Muscle of arm (tissue), 12 donors: ENCODE data around the gene DOCK9. TPM values are rescaled to one million over a fixed set of nuclear protein-coding genes. Genes with fewer than 3 reads are reported as not detected.
A peak's percentile ranks its signal among the peaks of the same experiment; 100 is the strongest.

Source experiments
- DNase-seq: peaks from one replicate; pipeline ENCODE4 v3.0.0-alpha.2; 2013
- polyA plus RNA-seq, 12 donors: library from polyadenylated mRNA; unstranded; fragments of 120-200 nt; gene quantifications; one replicate each; pipeline ENCODE4 v1.2.1, GENCODE V29; 2013; ENCODE audit not compliant: insufficient read length in 12 of 12

The DOCK9 gene
- polyA plus RNA-seq, 12 donors: 82.7 to 152 (median 108) TPM; not detected in 1

- DNase-seq: no peak
Measured at GRCh38 chr13:98999639-98999952, 21.7 kb upstream of the DOCK9 start.

DNA sequence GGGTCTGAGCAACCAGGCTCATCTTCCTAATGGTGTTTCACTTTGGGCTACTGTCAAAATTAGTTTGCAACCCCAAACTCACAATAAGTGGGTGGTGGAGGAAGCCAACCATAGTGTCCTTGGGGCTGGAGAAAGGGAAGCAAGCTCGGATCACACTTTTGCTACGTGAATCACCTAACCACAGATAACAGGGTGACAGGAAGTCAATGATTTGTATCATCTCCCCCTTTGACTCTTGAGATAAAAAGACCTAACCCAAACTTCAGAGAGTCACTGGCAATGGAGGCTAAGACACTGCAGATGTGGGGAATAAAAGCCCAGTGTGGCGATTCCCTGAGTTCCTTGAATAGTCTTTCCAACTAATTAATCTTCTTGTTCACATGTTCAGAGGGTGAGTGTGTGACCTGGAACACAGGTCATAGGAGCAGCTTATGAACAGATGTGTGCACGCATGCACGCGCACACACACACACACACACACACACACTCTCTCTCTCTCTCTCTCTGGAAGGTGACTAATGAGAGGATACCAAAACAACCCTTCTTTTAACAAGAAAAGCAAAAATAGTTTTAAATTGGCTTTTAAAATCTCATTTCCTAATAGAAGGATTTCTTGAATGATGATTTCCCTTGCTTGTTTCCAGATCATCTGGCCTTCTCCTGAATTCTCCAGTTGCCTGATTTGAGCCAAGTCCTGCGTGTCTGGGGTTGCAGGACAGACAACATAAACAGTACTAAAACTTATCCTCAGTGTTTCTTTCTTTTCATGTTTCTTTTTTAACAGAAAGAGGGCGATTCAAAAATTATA lies 21.2 kb upstream of the DOCK9 start:
- DNase-seq: peak; percentile 57

GRCh38 chr13:98997738-98998641 lies 20.1 kb upstream of the DOCK9 start:
- no peak for DNase-seq

DNA sequence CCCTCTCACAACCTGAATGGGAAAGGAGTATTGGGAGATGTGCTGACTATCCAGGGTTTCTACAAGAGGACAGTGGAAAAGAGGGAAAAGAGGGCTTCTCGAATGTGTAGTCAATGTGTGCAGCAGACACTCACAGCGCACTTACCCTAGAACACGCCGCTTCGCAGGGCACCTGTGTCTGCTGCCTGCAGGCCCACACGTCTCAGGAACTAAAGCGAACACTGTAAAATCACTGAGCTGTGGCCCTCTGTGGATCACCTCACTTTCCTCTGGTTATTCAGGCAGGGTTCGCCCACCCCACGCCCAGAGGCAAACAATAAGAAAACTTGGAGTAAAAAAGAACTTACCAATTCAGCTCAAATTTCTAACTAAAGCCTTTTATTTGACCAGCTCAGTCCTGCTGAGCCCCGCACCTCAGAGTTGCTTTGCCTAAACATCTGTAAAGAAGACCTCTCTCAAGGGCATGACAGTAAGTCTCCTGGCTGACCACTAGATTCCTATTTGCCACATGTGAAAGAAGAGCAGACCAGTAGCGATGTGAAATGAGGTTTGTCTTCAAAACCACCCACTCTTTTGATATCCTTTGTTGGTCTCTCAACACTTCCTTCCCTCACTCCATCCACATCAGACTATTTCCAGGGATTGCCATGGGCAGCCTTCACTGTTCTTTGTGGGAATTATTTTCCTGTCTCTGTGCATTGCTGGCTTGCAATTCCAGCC lies 19.3 kb upstream of the DOCK9 start:
- no peak for DNase-seq

DNA sequence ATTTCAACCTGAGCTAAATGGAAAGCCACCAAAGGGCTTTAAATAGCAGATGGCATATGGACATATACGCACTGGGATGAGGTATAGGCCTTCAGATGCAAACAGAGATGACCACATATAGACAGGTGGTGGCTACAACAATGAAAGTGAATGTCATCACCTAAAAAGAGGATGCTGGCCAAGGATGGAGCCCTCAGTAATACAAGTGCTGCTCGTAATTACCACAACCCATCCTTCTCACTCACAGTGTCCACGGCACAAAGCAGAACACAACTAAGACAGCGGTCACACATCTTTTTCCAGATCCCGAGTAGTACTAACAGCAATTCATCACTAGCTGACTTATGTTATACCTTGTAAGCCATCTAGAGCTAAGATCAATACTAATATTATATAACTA lies 18.2 kb upstream of the DOCK9 start:
- no peak for DNase-seq

DNA sequence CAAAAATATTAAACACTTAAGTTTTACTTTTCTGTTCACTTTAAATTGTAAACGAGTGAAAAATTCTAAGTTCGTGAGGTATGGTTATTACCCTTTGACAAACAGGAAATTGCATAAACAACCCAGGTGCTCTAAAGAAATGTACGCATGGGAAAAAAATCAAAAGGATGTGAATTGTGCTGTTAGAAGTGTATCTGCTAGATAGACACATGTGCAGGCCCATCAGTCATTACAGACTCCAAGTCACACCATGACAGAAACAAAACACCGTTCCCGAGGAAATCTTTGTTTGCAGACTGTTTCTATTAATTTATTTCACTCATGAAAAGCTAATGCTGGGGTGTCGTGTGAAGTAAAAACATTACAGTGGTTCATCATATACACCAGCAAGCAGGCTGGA lies 17.0 kb upstream of the DOCK9 start:
- DNase-seq: no peak

DNA sequence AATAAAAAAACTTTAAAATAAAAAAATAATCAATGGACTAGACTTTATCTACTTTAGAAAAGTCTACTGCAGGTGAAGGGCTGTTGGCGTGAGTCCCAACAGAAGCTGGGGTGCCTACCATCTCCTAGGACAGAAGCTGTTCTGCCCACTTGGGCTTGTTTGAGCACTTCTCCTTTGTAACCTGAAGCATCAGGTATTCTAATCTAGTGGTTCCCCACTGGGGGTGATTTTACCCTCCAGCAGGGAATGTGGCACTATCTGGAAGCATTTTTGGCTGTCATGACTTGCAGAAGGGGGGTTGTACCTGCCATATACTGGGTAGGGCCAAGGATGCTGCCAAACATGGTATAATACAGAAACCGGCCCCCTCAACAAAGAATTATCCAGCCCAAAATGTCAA lies 16.2 kb upstream of the DOCK9 start:
- DNase-seq: no peak

- DNase-seq: no peak
Measured at GRCh38 chr13:98992355-98992754, 14.5 kb upstream of the DOCK9 start.

DNA sequence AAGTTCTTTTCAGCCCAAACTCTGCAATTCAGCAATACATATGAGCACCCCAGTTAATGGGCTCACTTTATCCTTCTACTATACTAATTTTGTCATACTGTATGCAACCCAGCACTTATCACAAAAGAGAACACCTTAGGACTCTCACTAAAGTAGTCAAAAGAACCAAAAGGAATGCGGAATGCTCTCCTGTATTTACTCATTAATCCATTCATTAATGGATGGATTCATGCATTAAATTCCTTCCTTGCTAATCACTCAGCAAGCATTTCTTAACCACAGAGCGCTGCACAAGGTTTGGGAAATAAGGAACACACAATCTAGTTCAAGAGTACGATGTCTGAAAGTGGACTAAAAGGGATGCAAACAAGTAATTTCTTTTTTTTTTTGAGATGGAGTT lies 12.8 kb upstream of the DOCK9 start:
- DNase-seq: no peak

DNA sequence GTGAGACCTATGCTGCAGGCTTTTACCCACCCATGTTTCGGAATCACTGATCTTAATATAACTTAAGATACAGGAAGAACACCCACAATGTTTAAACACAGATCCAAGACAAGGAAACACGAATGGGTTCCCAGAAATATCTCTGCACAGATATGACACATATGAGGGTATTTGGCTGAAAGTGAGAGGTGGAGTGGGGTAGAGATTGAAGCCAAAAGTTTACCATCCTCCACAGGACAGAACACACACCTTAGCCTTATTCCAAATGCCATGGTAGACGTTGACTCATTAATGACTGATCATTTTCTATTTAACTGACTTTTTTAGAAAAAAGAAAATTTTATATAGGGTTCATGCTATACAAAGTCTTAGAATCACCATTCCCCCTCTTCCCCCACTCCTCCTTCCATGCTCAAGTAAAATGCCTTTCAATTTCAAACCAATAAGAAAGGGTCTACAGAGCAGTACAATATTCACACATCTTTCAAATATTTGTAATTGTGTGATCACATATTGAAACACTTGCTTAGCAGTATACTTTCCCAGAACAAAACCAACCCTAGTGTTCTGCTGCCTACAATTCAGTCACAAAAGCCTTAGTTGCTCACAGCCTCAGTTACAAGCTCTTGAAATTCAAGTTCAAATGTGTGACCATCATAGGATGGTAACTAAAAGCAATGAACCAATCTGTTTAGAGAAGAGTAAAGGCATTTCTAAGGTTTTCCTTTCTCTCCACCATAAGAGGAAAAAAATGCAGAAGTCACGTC lies 11.8 kb upstream of the DOCK9 start:
- DNase-seq: no peak

DNA sequence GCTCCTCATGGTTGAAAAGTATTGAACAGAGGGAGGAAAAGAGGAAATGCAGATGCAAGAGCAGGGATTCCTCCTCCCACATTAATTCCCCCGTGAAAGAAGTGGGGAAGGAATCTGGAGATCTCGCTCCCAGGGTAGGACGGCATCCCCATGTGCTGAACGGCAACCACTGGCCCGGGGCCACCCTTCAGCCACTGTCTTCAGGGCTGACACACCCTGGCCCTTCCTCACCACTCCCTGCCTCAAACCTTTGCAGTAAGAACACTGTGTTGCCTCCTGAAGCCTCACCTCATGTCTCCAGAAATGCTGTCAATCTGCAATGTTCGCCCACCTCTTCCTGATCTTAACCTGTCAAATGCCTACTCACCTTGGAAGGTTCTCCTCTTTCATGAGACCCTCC lies 10.9 kb upstream of the DOCK9 start:
- no peak for DNase-seq

- no peak for DNase-seq
Measured at GRCh38 chr13:98988277-98988676, 10.4 kb upstream of the DOCK9 start.

GRCh38 chr13:98987275-98987674 lies 9.4 kb upstream of the DOCK9 start:
- no peak for DNase-seq

DNA sequence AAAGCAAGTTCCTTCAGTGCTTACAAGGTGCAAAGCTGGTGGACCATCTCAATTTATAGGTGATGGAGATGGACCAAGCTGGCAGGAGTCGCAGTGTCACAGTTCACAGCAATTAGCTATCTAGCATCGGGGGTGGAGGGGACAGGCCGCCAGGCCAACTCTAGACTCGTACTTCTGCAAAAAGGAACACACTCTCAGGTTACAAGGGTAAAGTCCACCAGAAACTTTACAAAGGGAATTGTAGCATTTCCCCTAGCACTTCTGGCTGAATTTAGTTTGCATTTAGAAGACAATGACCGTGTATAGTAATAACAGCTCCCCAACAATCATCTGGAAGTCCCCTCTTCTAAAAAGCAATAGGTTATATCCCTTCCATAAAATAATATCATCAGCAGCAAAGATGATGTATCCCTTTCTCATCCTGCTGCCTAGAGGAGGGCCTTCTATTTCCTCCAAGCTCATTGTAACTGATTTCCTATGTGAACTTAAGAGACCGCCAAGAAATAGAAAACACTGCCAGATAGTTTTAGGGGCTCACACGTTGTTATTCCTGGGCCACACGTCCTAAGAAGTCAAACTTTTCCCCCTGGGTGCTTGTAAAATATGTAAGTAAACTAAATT lies 8.5 kb upstream of the DOCK9 start:
- no peak for DNase-seq

- DNase-seq: no peak
Measured at GRCh38 chr13:98985591-98985990, 7.7 kb upstream of the DOCK9 start.

DNA sequence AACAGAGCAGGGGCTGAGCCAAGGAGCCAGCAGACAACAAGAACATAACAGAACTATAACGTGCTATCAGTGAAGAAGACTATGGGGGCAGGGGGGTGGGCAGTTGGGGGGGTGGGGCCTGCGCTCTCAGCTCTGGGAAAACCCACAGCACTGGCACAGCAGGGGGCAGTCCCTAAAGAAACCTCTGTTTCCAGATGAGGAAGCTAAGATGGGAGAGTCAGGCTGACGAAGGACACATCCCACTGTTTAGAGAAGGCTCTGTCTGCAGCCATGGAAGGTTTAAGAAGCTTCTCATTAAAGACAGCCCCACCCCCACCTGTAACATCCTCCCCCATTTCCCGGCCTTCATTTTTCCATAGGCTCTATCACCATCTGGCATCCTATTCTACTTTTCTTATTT lies 7.1 kb upstream of the DOCK9 start:
- DNase-seq: no peak

DNA sequence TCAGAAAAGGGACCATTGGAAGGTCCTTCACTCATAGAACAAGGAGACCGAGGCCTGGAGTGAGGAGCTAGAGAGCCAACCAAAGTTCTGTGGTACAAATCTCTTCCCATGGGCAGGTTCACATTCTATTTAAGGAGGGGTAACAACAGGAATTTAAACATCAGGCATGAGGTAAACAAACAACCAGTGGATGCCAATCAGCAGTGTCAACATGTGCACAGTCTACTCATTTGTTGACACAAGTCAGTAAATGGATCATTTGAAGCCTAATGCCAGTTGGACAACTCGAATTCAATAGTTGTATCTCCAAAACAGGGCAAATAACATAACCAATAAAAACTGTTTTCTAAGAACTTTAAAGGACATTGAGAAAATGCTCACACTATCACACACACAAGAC lies 6.3 kb upstream of the DOCK9 start:
- DNase-seq: no peak

GRCh38 chr13:98983182-98983581 lies 5.3 kb upstream of the DOCK9 start:
- DNase-seq: no peak

DNA sequence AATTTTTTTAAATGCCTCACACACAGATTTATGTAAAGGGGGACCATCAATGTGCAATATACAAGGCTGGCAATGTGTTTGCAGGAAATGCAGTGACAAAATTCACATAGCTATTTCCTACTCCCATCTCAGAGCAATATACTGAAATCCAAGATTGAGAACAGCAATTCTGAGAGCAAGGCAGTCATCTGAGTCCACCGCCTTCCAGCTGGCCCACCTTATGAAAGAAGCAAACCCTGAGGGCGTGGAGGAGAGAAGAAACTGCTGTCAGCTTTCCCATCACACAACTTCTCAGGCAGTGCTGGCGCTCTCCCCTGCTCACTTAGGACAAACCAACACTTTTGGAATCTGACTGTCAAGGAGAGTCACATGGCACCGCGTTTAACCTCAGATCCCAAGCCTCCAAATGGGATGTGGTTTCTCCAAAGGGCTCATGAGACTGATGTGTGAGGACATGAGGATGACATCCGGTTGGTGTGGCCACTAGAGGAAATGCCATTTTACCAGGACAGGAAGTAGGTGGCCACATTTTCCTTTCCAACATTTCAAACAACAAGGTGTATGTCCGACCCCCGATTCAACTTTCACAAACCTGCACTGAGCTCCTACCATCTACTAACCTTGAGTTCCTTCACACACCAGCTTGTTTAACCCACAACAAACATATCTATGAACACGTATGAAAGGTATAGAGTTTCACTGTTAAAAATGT lies 3.7 kb upstream of the DOCK9 start:
- DNase-seq: no peak

DNA sequence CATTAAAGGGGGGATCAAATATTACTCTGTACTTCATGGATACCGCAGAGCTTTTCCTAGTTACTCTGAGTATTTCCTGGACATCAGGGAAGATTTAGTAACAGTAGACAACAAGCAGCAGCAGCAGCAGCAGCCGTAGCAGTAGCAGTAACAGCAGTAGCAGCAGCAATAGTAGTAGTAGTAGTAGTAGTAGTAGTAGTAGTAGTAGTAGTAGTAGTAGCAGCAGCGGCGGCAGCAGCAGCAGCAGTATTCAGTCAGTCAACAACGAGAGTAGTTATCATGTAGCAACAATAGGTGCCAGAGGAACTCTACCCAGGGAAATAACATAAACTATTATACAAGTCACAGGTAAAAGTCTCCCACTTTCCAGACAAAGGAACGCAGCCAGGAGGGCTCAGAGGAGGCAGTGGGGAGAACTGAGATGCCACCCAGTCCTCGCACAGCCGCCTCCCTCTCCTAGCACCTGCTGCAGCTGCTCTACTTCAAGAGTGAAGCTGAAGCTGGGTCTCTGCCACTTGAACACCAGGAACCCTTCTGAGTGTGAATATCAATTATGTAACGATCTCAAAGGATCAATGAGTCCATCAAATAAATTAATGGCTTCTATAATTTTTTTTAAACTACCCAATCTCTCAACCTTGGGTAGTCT lies 1.3 kb upstream of the DOCK9 start:
- DNase-seq: no peak
